ENCODE measurements around the gene RHOT2.
"Not testable (repeated sequence)": the region's sequence is repeated elsewhere in the genome, so short reads cannot be mapped to it uniquely, and the experiment has no call there.

DNA sequence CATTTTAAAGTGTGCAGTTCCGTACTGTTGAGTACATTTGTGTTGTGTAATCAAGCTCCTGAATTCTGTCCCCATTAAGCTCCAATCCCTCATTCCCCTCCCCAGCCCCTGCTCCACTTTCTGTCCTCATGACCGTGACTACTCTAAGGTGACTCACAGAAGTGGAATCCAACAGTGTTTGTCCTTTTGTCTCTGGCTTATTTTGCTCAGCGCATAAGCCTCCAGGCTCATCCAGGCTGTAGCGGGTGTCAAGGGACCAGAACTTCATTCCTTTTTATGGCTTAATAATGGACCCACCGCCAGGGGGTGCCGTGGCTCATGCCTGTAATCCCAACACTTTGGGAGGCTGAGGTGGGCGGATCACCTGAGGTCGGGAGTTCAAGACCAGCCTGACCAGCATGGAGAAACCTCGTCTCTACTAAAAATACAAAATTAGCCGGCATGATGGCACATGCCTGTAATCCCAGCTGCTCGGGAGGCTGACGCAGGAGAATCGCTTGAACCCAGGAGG is 44.9 kb downstream of the RHOT2 start:
- not testable (repeated sequence) for TF ChIP-seq EZH2 (IDR thresholded peaks at IDR 0.05; ENCODE audit: low read depth)
- TF ChIP-seq, protein P1, sequence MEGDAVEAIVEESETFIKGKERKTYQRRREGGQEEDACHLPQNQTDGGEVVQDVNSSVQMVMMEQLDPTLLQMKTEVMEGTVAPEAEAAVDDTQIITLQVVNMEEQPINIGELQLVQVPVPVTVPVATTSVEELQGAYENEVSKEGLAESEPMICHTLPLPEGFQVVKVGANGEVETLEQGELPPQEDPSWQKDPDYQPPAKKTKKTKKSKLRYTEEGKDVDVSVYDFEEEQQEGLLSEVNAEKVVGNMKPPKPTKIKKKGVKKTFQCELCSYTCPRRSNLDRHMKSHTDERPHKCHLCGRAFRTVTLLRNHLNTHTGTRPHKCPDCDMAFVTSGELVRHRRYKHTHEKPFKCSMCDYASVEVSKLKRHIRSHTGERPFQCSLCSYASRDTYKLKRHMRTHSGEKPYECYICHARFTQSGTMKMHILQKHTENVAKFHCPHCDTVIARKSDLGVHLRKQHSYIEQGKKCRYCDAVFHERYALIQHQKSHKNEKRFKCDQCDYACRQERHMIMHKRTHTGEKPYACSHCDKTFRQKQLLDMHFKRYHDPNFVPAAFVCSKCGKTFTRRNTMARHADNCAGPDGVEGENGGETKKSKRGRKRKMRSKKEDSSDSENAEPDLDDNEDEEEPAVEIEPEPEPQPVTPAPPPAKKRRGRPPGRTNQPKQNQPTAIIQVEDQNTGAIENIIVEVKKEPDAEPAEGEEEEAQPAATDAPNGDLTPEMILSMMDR (conservative IDR thresholded peaks at IDR 0.05): peak; percentile 91

Data from PC-9 (cell line).